ENCODE results near the gene MT2A. TPM values are rescaled to one million over a fixed set of nuclear protein-coding genes. Genes with fewer than 3 reads are reported as not detected.

MT2A gene
- total RNA-seq, 4 donors from 2014 or later, result 27.2 to 216 (median 119) TPM

GRCh38 chr16:56647641-56648431, 39.5 kb downstream of the MT2A start:
- Histone ChIP-seq H3K36me3 (no peaks in the 10 kb centered on the region), H3K4me3 (no peak overlapping the region), H3K27ac (no peak overlapping the region), H3K9me3 (no peaks in the 10 kb centered on the region), H3K27me3 (peaks cover 74% of the 10 kb centered on the region), H3K4me1 (peaks cover 0 to 14% (median 10%) of the 10 kb centered on the region in 3 donors)
- no peak for ATAC-seq
- TF ChIP-seq POLR2AphosphoS5 (IDR thresholded peaks at IDR 0.05) (no peak), POLR2A (IDR thresholded peaks at IDR 0.05) (no peak), EP300 (IDR thresholded peaks at IDR 0.05) (no peak), CTCF (IDR thresholded peaks at IDR 0.05) (no peak)
- WGBS, 2 donors (ENCODE audit: low coverage in 1 of 2), result 39 to 72% methylated on average over 2 to 4 of the region's 33 CpGs

GRCh38 chr16:56649271-56649670, 40.9 kb downstream of the MT2A start:
- no peak overlapping the region for H3K4me3 ChIP-seq
- TF ChIP-seq CTCF (IDR thresholded peaks at IDR 0.05), result no peak
- no peak for TF ChIP-seq POLR2A (IDR thresholded peaks at IDR 0.05)
- H3K4me1 ChIP-seq, result no peaks in the 10 kb centered on the region
- ATAC-seq, result no peak
- H3K36me3 ChIP-seq, result no peaks in the 10 kb centered on the region
- H3K27ac ChIP-seq, result no peak overlapping the region
- H3K9me3 ChIP-seq, result no peaks in the 10 kb centered on the region
- H3K27me3 ChIP-seq, result peaks cover 60% of the 10 kb centered on the region
- WGBS, 2 donors (ENCODE audit: low coverage in 1 of 2), result no CpG with 5 or more reads among the region's 2 CpGs

GRCh38 chr16:56649820-56650219, 41.4 kb downstream of the MT2A start:
- H3K27ac ChIP-seq, result no peak overlapping the region
- H3K4me1 ChIP-seq, result no peaks in the 10 kb centered on the region
- peaks cover 54% of the 10 kb centered on the region for H3K27me3 ChIP-seq
- TF ChIP-seq POLR2A (IDR thresholded peaks at IDR 0.05) (no peak), EP300 (IDR thresholded peaks at IDR 0.05) (no peak), POLR2AphosphoS5 (IDR thresholded peaks at IDR 0.05) (no peak), CTCF (IDR thresholded peaks at IDR 0.05) (no peak)
- ATAC-seq, result no peak
- H3K9me3 ChIP-seq, result no peaks in the 10 kb centered on the region
- no peak overlapping the region for H3K4me3 ChIP-seq
- WGBS, 2 donors (ENCODE audit: low coverage in 1 of 2), result 84 to 92% methylated on average over 3 of the region's 3 CpGs
- H3K36me3 ChIP-seq, result no peaks in the 10 kb centered on the region

GRCh38 chr16:56651586-56651985, 43.2 kb downstream of the MT2A start, which contains the start of gene MT1B:
TSS of gene MT1B (plus strand) at chr16:56651886. CDS start at chr16:56651954, 68 bp downstream.
- WGBS, 2 donors (ENCODE audit: low coverage in 1 of 2), result no CpG with 5 or more reads among the region's 7 CpGs
- Histone ChIP-seq H3K27ac (no peak within 1 kb of the TSS), H3K36me3 (no peaks in the 10 kb centered on the region), H3K27me3 (peaks cover 37% of the 10 kb centered on the region), H3K9me3 (no peaks in the 10 kb centered on the region), H3K4me1 (no peaks in the 10 kb centered on the region), H3K4me3 (no peak within 1 kb of the TSS)
- no peak for ATAC-seq
- TF ChIP-seq POLR2AphosphoS5 (IDR thresholded peaks at IDR 0.05), result no peak
- TF ChIP-seq EP300 (IDR thresholded peaks at IDR 0.05), result no peak
- TF ChIP-seq POLR2A (IDR thresholded peaks at IDR 0.05), result no peak
- no peak for TF ChIP-seq CTCF (IDR thresholded peaks at IDR 0.05)

- H3K36me3 ChIP-seq, result no peaks in the 10 kb centered on the region
- 43 to 67% methylated on average over 1 of the region's 1 CpG for WGBS, 2 donors (ENCODE audit: low coverage in 1 of 2)
- H3K4me1 ChIP-seq, result peaks cover 0 to 5% (median 0%) of the 10 kb centered on the region in 3 donors
- no peak overlapping the region for H3K27ac ChIP-seq
- peaks cover 32% of the 10 kb centered on the region for H3K27me3 ChIP-seq
- no peak for ATAC-seq
- no peak overlapping the region for H3K4me3 ChIP-seq
- H3K9me3 ChIP-seq, result no peaks in the 10 kb centered on the region
- TF ChIP-seq EP300 (IDR thresholded peaks at IDR 0.05) (no peak), CTCF (IDR thresholded peaks at IDR 0.05) (no peak), POLR2AphosphoS5 (IDR thresholded peaks at IDR 0.05) (no peak), POLR2A (IDR thresholded peaks at IDR 0.05) (no peak)
Measured at GRCh38 chr16:56652600-56652999, 44.2 kb downstream of the MT2A start.
